Muscle of back (tissue), 11 donors: ENCODE measurements around the gene SH3BGRL. TPM values are rescaled to one million over a fixed set of nuclear protein-coding genes. Genes with fewer than 3 reads are reported as not detected.
"Not testable (repeated sequence)": the region's sequence is repeated elsewhere in the genome, so short reads cannot be mapped to it uniquely, and the experiment has no call there.

Experiments used
- DNase-seq, 3 donors: peaks; one replicate each; pipeline versions ENCODE4 v3.0.0 to v3.0.0-alpha.2; 2013
- polyA plus RNA-seq, 10 donors: library from polyadenylated mRNA; unstranded; fragments of 120-200 nt; gene quantifications; one replicate each; pipeline ENCODE4 v1.2.1, GENCODE V29; 2013; ENCODE audit not compliant: insufficient read length in 10 of 10

The SH3BGRL gene
- polyA plus RNA-seq, 10 donors = 75.2 to 113 (median 85.0) TPM

DNA sequence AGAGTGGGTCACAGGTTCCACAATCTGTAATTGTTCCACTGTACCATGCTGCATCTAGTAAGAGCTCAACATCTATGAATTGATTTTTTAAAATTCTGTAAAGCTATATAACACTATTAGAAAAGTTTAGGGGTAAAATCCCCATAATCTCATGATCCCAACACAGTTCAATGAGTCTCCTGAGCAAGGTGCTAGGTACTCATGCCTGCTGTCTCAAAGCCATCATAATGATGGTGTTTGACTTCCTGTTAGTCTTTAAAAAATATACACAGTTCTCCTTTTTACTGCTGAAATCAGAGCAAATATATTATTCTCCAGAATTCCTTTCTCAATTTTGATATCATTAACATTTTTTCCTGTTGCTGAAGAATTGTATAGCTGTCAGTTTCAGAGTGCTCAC, 55.9 kb downstream of the SH3BGRL start:
- no peak for DNase-seq

DNA sequence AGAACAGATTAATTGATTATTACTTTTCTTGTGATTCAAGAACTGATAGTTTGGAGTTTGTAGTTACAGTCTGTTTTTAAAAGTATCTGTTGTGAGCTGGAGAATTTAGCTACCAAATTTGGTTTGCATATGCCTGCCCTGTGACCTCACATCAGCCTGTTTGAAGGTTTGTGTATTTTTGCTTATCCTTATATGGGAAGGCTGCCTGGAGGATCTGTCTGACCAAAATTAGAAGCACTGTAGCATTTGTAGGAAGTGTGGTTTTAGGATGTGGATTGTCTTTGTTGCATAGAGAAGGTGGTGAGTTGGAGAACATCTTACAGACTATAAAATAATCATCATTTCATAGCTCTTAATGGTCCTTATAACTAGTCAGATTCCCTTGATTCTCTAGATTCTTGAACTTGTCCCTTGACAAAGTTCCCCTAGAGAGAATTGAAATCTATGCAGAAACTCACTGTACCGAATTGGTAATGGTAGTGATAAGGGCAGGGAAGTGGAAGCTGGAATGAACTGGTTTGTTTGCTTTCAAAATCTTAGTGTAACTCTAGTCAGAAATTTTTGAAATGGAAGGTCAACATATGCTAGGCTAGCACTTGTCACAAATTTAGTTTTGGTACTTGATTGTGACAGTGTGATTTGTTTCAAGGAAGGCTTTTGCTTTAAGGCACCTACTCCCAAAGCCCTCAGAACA, 57.3 kb downstream of the SH3BGRL start:
- peak in 2 of 3 donors; percentile 2 to 21 for DNase-seq

DNA sequence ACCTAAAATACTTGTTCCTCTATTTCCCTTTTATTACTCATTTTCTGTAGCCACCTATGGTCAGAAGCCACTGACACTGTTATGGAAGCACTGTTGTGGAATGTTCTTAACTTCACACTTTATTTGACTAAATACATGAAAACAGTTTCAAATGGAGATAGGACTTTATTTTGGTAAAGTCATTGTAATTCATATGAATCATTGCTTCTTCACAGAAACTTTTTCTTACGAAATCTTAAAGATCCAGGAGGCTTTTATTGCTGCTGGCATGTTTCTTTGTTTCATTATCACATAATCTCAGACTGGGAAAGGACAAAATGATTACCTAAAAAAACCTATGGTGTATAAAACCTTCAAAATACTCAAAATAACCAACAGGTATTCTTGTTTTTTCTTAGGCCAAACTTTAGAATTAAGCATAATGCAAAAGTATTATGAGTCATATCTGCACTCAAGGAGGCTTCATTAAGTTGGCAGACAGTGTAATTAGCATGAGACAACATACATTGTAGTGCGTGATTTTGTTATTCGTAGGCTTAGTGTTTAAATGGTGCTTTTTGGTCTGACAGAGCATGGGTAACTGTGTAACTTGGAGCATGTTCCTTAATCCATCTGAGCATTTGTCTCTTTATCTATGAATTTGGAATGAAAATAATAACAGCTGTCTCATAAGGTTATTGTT, 58.0 kb downstream of the SH3BGRL start:
- DNase-seq = no peak

DNA sequence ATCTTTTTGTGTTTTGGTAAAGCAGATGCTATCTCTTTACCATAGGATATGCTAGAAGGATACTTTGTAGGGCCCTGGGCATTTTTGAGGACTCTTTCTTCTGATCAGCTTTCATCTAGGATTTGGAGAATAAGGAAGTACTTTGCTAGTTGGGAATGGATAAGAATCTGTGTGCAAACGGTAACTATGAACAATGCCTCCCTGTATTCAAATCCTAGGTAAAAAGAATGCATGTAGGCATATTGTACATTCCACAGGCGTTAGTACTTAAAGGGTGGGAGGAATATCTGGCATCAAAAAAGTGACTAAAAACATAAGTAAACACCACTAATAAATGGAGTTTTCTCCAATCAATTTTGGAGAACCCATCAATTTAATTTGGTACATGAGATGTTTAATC, 59.7 kb downstream of the SH3BGRL start:
- DNase-seq = no peak

DNA sequence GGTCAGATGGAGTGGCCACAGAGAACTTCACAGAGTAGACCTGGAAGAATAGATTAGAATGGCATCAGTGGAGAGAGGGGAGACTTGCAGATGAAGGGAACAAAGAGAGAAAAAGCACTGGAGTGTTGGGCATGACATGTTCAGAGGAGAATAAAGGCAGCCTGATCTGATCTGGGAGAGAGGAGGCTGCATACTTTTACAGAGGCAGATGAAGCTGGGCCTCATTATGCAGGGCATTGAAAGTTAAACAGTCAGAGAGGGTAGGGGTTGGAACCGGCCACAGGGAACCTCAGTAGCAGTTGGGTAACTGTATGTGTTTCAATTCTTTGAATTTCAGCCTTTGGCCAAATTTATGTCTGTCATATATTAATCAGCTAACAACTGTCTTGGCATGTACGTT, 61.2 kb downstream of the SH3BGRL start:
- DNase-seq = no peak

DNA sequence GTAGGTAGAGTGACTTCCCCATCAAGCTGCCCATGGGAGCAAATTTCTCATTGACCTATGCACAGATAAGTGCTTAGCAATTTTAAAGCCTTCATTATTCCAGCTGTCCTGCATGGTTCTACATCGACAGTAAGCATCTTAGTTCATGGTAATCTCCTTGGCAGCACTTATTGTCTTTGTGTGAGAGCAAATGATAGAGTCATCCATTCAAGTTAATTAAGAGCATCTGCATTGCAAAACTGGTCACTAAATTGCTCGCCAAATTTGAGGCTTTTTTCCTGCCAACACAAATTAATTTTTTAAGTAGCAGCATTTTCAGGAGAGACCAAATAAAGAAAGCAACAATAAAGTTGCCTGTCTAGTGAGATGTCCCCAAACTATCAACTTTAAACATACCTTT, 76.7 kb downstream of the SH3BGRL start:
- no peak for DNase-seq

DNA sequence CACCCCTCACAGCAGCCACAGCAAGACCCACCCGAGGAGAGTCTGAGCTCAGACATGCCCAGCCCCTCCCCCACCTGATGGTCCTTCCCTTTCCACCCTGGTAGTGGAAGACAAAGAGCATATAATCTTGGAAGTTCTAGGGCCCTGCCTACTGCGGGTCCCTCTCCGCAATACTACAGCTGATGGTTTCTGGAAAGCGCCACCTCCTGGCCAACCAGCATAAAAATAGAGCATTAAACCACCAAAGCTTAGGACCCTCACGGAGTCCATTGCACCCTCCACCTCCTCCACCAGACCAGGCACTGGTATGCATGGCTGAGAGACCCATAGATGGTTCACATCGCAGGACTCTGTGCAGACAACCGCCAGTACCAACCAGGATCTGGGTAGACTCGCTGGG, 78.2 kb downstream of the SH3BGRL start:
- DNase-seq = no peak

DNA sequence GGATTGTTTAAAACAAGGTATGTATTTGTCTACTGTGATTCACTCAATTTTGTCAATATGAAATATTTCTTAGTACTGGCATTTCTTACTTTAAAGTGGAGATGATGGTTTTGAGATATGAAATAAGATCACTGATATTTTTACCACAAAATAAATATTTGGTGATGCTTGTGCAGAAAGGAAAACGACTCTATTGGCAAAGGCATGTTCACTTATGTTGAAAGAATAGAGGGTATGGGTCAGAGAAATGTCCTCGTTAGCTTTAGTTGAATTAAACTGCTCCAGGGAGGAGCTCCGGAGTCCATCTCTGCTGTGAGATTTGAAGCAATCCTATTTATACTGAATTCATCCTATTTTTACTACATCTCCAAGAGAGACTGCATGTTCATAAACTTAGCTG, 84.2 kb downstream of the SH3BGRL start:
- DNase-seq = no peak

DNA sequence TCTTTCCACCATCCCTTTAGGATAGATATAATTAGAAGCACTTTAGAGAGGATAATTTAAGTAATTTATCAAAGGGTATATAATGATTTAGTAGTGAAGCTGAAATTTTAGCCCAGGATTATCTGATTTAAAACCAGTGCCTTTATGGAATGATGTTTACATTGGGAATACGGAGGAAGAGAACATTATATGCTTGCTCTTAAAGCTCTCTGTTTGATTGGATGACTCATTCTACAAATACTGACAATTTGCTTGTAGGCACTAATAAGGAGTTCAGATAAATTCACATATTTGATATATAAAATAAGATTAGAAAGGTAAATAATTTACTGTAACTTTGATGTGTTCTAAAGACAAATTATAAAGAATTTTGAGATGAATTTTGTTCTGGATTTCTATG, 84.7 kb downstream of the SH3BGRL start:
- no peak for DNase-seq

DNA sequence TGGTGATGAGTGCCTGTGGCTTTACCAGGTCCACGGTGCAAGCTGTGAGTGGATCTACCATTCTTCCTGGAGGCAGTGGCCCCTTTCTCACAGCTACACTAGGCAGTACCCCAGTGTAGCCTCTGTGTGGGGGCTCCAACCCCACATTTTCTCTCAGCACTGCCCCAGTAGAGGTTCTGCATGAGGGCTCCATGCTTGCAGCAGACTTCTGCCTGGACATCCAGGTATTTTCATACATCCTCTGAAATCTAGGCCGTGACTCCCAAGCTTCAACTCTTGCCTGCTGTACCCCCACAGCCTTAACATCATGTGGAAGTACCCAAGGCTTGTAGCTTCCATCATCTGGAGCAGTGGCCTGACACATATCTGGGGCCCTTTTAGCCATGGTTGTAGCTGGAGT, 90.1 kb downstream of the SH3BGRL start:
- DNase-seq = no peak

DNA sequence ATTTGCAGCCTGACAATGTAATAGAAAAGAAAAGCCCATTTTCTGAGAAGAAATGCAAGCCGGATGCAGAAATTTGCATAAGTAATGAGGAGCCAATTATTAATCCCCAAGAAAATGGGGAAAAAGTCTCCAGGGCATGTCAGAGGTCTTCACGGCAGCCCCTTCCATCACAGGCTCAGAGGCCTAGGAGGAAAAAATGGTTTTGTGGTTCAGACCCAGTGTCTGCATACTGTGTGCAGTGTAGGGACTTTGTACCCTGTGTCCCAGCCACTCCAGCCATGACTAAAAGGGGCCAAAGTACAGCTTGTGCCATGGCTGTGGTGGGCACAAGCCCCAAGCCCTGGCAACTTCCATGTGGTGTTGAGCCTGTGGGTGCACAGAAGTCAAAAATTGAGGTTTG, 92.2 kb downstream of the SH3BGRL start:
- DNase-seq = no peak

DNA sequence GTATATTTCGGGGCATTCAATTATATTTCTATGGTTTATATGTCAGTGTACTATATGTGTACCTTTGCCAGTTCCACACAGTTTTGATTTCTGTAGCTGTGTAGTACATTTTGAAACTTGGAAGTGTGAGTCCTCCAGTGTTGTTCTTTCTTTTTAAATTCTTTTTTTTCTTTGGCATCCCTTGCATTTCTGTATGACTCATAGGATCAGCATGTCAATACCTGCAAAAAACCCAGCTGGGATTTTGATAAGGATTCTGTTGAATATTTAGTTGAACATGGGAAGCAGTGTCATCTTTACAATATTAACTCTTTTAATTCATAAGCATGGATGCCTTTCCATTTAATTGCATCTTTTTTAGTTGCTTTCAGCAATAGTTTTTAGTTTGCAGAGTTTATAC, 100.0 kb downstream of the SH3BGRL start:
- DNase-seq = no peak

DNA sequence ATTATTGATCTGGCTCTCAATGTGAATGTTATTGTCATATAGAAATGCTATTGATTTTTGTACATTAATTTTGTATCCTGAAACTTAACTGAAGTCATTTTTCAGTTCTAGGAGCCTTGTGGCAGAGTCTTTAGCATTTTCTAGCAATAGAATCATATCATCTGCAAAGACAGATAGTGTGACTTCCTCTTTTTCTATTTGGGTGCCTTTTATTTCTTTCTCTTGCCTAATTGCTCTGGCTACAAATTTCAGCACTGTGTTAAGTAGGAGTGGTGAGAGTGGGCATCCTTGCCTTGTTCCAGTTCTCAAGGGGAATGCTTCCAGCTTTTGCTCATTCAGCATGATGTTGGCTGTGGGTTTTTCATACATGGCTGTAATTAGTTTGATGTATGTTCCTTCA, 102.7 kb downstream of the SH3BGRL start:
- no peak for DNase-seq

DNA sequence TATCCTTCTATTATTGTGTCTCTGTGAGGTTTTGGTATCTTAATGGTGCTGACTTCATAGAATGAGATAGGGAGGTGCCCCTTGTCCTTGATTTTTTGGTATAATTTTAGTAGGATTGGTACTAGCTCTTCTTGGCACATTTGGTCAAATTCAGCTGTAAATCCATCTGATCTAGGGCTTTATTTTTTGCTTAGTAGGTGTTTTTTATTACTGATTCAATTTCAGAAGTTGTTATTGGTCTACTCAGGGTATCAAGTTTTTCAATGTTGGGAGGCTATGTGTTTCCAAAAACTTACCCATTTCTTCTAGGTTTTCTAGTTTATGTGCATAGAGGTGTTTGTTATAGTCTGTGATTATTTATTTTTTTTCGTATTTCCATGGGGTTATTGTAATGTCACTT, 103.3 kb downstream of the SH3BGRL start:
- no peak for DNase-seq

DNA sequence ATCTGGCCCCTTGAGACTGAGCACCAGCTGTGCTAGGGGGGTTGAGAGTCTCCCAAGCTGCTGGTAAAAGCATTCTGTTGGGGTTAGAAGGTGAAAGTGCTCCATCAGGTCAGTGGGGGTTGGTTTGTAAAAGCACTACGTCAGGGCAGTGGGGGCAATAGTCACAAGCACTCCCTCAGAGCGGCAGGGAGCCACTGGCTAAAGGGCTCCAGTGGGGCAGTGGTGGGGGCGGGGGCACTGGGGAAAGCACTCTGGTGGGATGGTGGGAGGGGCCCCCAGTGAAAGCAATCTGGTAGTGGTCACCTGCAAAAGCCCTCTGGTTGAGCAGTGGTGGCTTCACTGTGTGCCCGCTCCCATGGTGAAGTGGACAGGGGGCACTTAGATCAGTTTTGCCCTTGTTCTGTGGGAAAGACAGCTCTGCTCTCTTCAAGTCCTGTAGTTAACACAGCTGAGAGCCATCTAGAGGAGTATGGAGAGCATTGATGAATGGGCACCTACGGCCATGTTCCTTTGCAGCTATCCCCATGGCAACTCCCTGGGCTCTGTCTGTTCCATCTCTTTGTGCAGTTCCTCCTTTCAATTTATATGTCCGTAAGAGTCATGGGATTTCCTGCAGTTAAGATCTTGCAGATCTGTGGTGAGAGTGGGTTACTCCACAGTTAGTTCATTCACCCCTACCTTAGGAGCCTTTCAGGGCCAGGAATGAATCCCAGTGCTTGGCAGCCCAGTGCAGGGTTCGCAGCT, 106.4 kb downstream of the SH3BGRL start:
- no peak for DNase-seq

DNA sequence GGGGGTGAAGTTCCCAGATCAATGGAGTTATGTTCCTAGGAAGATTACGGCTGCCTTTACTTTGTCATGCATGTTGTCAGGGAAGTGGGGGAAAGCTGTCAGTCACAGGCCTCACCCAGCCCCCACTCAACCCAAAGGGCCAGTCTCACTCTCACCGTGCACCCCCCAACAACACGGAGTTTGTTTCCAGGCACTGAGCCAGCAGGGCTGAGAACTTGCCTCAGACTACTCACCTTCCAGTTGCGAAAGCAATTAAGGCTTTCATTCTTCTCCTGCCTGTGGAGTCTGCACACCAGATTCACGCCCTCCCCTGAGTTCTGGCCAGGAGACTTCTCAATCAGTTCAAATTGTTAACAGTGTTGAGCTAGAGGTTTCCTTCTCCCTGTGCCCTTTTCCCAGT, 114.3 kb downstream of the SH3BGRL start:
- DNase-seq = no peak

DNA sequence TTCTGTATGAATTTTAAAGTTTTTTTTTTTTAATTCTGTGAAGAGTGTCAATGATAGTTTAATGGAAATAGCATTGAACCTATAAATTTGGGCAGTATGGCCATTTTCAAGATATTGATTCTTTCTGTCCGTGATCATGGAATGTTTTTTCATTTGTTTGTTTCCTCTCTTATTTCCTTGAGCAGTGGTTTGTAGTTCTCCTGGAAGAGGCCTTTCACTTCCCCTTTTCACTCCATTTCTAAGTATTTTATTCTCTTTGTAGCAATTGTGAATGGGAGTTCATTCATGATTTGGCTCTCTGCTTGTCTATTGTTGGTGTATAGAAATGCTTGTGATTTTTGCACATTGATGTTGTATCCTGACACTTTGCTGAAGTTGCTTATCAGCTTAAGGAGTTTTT, 129.8 kb downstream of the SH3BGRL start:
- not testable (repeated sequence) for DNase-seq

DNA sequence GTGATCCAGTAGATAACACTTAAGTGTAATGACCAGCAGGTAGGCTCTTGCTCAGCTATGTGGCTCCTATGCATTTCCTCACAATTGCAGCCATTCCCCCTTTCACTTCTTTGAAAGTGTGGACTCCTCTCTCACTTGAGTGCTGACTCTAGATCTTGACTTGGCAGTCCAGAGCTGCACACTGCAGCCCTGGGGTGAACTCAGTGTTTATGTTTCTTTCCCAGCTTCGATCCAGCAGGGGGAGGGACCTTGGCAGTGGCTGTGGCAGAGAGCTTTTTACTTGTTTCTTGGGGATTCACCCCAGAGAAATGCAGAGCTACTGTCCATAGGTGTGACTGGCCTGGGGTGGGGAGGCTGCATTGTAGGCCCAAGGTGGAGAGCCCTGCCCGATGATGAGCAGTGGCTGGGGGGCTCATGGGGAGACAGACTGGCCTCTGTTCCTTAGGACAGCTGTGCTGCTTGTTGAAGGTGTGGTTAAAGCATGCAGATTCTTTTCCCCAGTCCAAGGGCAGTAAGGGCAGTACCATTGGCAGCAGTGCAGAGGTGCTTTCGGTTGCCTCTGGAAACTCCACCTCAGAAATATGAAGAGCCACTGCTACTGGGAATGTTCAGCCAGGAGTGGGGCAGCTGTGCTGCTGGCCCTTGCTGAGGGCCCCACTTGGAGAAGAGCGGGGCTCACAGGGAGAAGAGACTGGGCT, 134.7 kb downstream of the SH3BGRL start:
- no peak for DNase-seq

DNA sequence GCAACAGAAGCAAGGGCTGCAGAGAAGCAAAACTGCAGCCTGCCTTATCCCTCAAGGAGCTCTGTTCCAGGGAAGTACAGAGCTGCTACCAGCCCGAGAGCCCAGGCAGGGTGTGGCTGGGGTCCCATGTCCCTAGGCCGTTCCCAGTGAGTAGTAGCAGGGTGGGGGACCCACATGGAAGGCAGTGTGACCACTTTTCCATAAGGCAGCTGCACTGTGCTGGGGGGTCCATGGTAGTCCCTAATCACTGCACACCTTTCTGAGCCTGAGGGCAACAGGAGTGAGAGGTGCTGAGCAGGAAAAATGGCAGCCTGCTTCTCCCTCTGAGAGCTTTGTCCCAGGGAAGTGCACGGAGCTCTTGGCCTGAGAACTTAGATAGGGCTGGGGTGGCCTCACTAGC, 135.9 kb downstream of the SH3BGRL start:
- no peak for DNase-seq

DNA sequence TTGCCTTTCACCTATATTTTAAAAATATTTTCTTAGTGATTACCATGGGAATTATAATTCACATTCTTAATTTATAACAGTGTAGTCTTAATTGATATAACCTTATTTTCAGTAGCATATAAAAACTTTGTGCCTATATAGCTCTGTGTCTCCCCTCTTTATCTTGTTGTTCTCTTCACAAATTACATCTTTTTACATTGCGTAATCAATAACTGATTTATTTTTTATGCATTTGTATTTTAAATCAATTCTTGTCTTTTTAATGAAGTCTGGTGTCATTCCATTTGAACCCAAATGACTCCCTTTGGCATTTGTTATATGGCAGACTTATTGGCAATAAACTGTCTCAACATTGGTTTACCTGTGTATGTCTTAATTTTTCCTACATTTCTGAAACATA, 137.0 kb downstream of the SH3BGRL start:
- no peak for DNase-seq

DNA sequence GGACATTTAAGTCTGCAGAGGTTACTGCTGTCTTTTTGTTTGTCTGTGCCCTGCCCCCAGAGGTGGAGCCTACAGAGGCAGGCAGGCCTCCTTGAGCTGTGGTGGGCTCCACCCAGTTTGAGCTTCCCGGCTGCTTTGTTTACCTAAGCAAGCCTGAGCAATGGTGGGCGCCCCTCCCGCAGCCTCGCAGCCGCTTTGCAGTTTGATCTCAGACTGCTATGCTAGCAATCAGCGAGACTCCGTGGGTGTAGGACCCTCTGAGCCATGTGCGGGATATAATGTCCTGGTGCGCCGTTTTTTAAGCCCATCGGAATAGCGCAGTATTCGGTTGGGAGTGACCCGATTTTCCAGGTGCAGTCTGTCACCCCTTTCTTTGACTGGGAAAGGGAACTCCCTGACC, 143.4 kb downstream of the SH3BGRL start:
- not testable (repeated sequence) for DNase-seq
